T-helper 17 cell (primary cell): Measurements from ENCODE around the gene LMNB1. TPM values are rescaled to one million over a fixed set of nuclear protein-coding genes. Genes with fewer than 3 reads are reported as not detected.
A peak's percentile ranks its signal among the peaks of the same experiment; 100 is the strongest.
"Not testable (repeated sequence)": the region's sequence is repeated elsewhere in the genome, so short reads cannot be mapped to it uniquely, and the experiment has no call there.

Experiments used
- ATAC-seq: fragments of 150-1000 bp; cut with Tn5 transposase; 2 replicates; pipeline ENCODE4 v1.10.0; 2021; ENCODE audit warnings: mild to moderate bottlenecking, moderate library complexity
- DNase-seq, 3 donors: peaks; one replicate each; pipeline versions ENCODE4 v3.0.0 to v3.0.0-alpha.2; 2020 to 2021
- H3K9me3 ChIP-seq: one replicate; pipeline ENCODE4 v1.7.0; 2013; ENCODE audit warnings: low read length, mild to moderate bottlenecking; ENCODE audit not compliant: control insufficient read depth, poor library complexity, severe bottlenecking
- H3K27ac Mint-ChIP-seq: one replicate; pipeline ENCODE4 v1.8.0; 2022; ENCODE audit warnings: mild to moderate bottlenecking, moderate library complexity, mixed read lengths
- H3K27me3 Mint-ChIP-seq: one replicate; pipeline ENCODE4 v1.8.0; 2022; ENCODE audit warnings: mixed read lengths
- H3K36me3 Mint-ChIP-seq: one replicate; pipeline ENCODE4 v1.8.0; 2022; ENCODE audit warnings: low read depth, mixed read lengths
- H3K4me1 Mint-ChIP-seq: one replicate; pipeline ENCODE4 v1.8.0; 2022; ENCODE audit warnings: mild to moderate bottlenecking, mixed read lengths
- H3K4me3 Mint-ChIP-seq: one replicate; pipeline ENCODE4 v1.8.0; 2022; ENCODE audit warnings: mild to moderate bottlenecking, moderate library complexity, mixed read lengths
- total RNA-seq, 4 donors: library from RNA in 2 of 4; stranded (reverse) in 2 of 4; gene quantifications; one replicate each; pipeline ENCODE4 v1.2.3 and lab custom pipeline; 2022 to 2026

The LMNB1 gene
- total RNA-seq, 2 donors from 2014 or later, result 21.6 to 22.2 TPM

GRCh38 chr5:126757713-126758357 lies 19.1 kb upstream of the LMNB1 start:
- Mint-ChIP-seq H3K27ac (peak overlapping the region; percentile 85), H3K4me3 (peak overlapping the region; percentile 70), H3K27me3 (no peaks in the 10 kb centered on the region), H3K36me3 (no peaks in the 10 kb centered on the region), H3K4me1 (peaks cover 14% of the 10 kb centered on the region)
- no peak for DNase-seq
- no peaks in the 10 kb centered on the region for H3K9me3 ChIP-seq
- no peak for ATAC-seq

- Mint-ChIP-seq H3K27ac (no peak overlapping the region), H3K4me1 (peaks cover 9% of the 10 kb centered on the region), H3K36me3 (no peaks in the 10 kb centered on the region), H3K27me3 (no peaks in the 10 kb centered on the region), H3K4me3 (peak overlapping the region; percentile 12)
- H3K9me3 ChIP-seq, result no peaks in the 10 kb centered on the region
- no peak for DNase-seq
- no peak for ATAC-seq
Measured at GRCh38 chr5:126763371-126763770, 13.6 kb upstream of the LMNB1 start.

- H3K27me3 Mint-ChIP-seq, result peaks cover 6% of the 10 kb centered on the region
- no peak for ATAC-seq
- H3K27ac Mint-ChIP-seq, result no peak overlapping the region
Measured at GRCh38 chr5:126769703-126770102, 7.2 kb upstream of the LMNB1 start.

GRCh38 chr5:126773536-126773935 lies 3.4 kb upstream of the LMNB1 start:
- not testable (repeated sequence) for DNase-seq, H3K27ac Mint-ChIP-seq, H3K36me3 Mint-ChIP-seq, H3K9me3 ChIP-seq, H3K27me3 Mint-ChIP-seq, ATAC-seq, H3K4me1 Mint-ChIP-seq
- peak overlapping the region; percentile 15 for H3K4me3 Mint-ChIP-seq

More at GRCh38 chr5:126769703-126770102, 7.2 kb upstream of the LMNB1 start:
- H3K4me3 Mint-ChIP-seq, result no peak overlapping the region
- no peaks in the 10 kb centered on the region for H3K4me1 Mint-ChIP-seq
- no peaks in the 10 kb centered on the region for H3K9me3 ChIP-seq
- H3K36me3 Mint-ChIP-seq, result no peaks in the 10 kb centered on the region
- DNase-seq, result no peak

GRCh38 chr5:126774595-126774994 lies 2.3 kb upstream of the LMNB1 start:
- peaks cover 11% of the 10 kb centered on the region for H3K4me1 Mint-ChIP-seq
- not testable (repeated sequence) for H3K9me3 ChIP-seq, DNase-seq, ATAC-seq, H3K36me3 Mint-ChIP-seq, H3K27me3 Mint-ChIP-seq, H3K27ac Mint-ChIP-seq, H3K4me3 Mint-ChIP-seq

GRCh38 chr5:126777257-126777974 lies 480 bp downstream of the LMNB1 start:
- Mint-ChIP-seq H3K4me1 (peaks cover 19% of the 10 kb centered on the region), H3K27me3 (no peaks in the 10 kb centered on the region), H3K4me3 (peak overlapping the region; percentile 96), H3K27ac (peak overlapping the region; percentile 89), H3K36me3 (no peaks in the 10 kb centered on the region)
- DNase-seq, result peak; percentile 43 to 49 (median 46)
- H3K9me3 ChIP-seq, result no peaks in the 10 kb centered on the region
- ATAC-seq, result peak; percentile 31

- Mint-ChIP-seq H3K4me3 (peak overlapping the region; percentile 96), H3K27ac (peak overlapping the region; percentile 89), H3K4me1 (peaks cover 19% of the 10 kb centered on the region), H3K36me3 (no peaks in the 10 kb centered on the region), H3K27me3 (no peaks in the 10 kb centered on the region)
- ATAC-seq, result peak; percentile 78
- DNase-seq, result peak; percentile 84 to 92 (median 87)
- H3K9me3 ChIP-seq, result no peaks in the 10 kb centered on the region
Measured at GRCh38 chr5:126777975-126778674, 1.2 kb downstream of the LMNB1 start.

- H3K27me3 Mint-ChIP-seq, result no peaks in the 10 kb centered on the region
- H3K36me3 Mint-ChIP-seq, result no peaks in the 10 kb centered on the region
- ATAC-seq (peak; percentile 3), DNase-seq (no peak)
- peaks cover 24% of the 10 kb centered on the region for H3K4me1 Mint-ChIP-seq
- no peaks in the 10 kb centered on the region for H3K9me3 ChIP-seq
- H3K4me3 Mint-ChIP-seq, result peak overlapping the region; percentile 96
- H3K27ac Mint-ChIP-seq, result peak overlapping the region; percentile 89
Measured at GRCh38 chr5:126778675-126779403, 1.9 kb downstream of the LMNB1 start.

- Mint-ChIP-seq H3K27me3 (no peaks in the 10 kb centered on the region), H3K4me1 (peaks cover 23% of the 10 kb centered on the region), H3K4me3 (peak overlapping the region; percentile 96), H3K36me3 (no peaks in the 10 kb centered on the region), H3K27ac (peak overlapping the region; percentile 89)
- no peaks in the 10 kb centered on the region for H3K9me3 ChIP-seq
- DNase-seq, result peak in 2 of 3 donors; percentile 22 to 35
- no peak for ATAC-seq
Measured at GRCh38 chr5:126780165-126780827, 3.4 kb downstream of the LMNB1 start.

GRCh38 chr5:126788409-126788808 lies 11.5 kb downstream of the LMNB1 start:
- not testable (repeated sequence) for H3K9me3 ChIP-seq, H3K27me3 Mint-ChIP-seq, DNase-seq, ATAC-seq
- Mint-ChIP-seq H3K4me1 (peaks cover 34% of the 10 kb centered on the region), H3K36me3 (peaks cover 11% of the 10 kb centered on the region), H3K4me3 (peak overlapping the region; percentile 21), H3K27ac (peak overlapping the region; percentile 27)

- H3K27me3 Mint-ChIP-seq, result no peaks in the 10 kb centered on the region
- H3K4me3 Mint-ChIP-seq, result no peak overlapping the region
- H3K27ac Mint-ChIP-seq, result peak overlapping the region; percentile 69
- peaks cover 7% of the 10 kb centered on the region for H3K36me3 Mint-ChIP-seq
- peaks cover 32% of the 10 kb centered on the region for H3K4me1 Mint-ChIP-seq
- no peaks in the 10 kb centered on the region for H3K9me3 ChIP-seq
- no peak for DNase-seq
- ATAC-seq, result no peak
Measured at GRCh38 chr5:126793097-126793496, 16.2 kb downstream of the LMNB1 start.

- not testable (repeated sequence) for H3K4me3 Mint-ChIP-seq, H3K9me3 ChIP-seq, DNase-seq, H3K36me3 Mint-ChIP-seq, ATAC-seq, H3K27me3 Mint-ChIP-seq
- H3K27ac Mint-ChIP-seq, result peak overlapping the region; percentile 69
- H3K4me1 Mint-ChIP-seq, result peaks cover 28% of the 10 kb centered on the region
Measured at GRCh38 chr5:126793648-126794047, 16.7 kb downstream of the LMNB1 start.
